ENCODE results near the gene PLXNC1. TPM values are rescaled to one million over a fixed set of nuclear protein-coding genes. Genes with fewer than 3 reads are reported as not detected.

Gene PLXNC1
- total RNA-seq, 1 experiment from 2014 or later = 0.66 TPM

GRCh38 chr12:94203181-94203546 lies 54.8 kb downstream of the PLXNC1 start:
- no peak for DNase-seq (ENCODE audit: low read depth)

DNA sequence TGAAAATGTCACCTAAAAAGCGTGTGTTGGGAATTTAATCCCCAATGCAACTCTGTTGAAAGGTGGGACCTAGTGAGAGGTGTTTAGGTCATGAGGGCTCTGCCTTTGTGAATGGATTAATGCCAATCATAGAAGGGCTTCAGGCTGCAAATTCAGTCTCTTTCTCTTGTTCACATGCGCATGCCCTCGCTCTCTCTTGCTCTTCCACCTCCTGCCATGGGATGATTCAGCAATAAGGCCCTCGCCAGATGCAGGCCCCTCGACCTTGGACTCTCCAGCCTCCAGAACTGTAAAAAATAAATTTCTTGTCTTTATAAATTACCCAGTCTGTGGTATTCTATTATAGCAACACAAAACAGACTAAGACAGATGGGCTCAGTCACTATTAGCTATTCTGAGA lies 55.4 kb downstream of the PLXNC1 start:
- no peak for DNase-seq (ENCODE audit: low read depth)

DNA sequence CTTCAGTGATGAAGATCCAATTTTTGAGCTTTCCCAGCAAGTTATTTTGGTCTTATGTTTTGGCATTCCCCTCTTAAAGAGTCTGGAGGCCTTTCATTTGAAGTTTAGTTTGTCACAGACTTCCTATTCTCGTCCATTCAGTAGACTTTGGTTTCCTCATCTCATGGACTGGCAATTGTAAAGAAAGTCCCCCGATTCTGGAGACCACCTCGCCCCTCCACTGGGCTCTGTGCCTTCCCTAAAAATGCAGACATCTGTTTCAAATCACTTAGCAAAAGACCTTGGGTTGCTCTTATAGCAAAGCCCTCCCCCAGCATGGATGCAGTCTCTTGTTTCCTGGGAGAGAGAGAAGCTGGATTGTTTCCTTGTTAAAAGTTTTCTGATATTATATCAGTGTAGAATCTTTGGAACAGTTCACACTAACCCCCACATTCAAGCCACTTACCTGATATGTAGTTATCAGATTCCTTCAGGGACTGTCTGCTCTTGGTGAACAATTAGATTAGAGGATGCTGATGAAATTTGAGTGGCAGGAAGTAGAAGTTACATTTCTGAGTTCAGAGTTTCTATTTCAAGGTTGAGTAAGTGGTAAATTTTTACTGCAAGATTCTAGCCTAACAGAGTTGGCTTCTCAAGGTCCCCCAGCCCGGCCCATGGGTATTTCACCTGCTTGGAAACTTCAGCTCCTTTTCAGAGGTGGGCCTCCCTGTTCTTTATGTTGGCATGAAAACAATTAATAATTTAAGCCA lies 56.3 kb downstream of the PLXNC1 start:
- DNase-seq (ENCODE audit: low read depth) = no peak

DNA sequence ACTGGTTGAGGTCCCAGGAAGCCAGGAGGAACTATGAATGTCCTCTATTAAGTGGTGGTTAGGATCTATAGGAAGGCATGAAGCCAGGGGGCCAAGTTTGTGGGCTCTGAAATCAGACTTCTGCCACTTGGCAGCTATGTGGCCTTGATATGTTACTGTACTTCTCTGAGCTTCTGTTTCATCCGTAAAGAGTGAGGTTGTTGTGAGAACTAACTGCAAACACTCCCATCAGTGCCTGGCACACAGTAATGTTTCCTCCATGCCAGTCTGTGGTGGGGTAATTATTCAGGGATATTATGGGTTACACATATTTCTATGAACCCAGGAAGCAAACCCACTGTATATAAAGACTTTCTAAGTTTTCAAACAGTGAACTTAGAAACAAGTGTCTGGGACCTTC lies 57.4 kb downstream of the PLXNC1 start:
- DNase-seq (ENCODE audit: low read depth) = no peak

- DNase-seq (ENCODE audit: low read depth) = no peak
These were observed 58.5 kb downstream of the PLXNC1 start for GRCh38 chr12:94206886-94207285.

DNA sequence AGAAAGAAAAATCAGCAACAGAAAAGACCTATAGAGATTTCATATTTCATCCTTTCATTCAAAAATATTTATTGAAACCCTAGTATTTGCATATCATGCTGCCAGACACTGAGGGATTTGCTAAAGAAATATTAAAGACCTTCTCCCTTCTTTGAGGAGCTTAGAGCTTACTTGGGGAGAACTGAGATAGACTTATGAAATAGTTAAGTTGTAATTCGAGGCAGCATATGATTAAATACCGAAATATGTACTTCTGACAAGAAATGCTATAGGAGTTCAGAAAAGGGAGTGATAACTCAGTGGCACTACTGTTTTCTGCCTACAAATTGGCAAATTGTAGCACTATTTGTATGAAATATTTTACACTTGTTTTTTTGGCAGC lies 59.1 kb downstream of the PLXNC1 start:
- DNase-seq (ENCODE audit: low read depth) = no peak

DNA sequence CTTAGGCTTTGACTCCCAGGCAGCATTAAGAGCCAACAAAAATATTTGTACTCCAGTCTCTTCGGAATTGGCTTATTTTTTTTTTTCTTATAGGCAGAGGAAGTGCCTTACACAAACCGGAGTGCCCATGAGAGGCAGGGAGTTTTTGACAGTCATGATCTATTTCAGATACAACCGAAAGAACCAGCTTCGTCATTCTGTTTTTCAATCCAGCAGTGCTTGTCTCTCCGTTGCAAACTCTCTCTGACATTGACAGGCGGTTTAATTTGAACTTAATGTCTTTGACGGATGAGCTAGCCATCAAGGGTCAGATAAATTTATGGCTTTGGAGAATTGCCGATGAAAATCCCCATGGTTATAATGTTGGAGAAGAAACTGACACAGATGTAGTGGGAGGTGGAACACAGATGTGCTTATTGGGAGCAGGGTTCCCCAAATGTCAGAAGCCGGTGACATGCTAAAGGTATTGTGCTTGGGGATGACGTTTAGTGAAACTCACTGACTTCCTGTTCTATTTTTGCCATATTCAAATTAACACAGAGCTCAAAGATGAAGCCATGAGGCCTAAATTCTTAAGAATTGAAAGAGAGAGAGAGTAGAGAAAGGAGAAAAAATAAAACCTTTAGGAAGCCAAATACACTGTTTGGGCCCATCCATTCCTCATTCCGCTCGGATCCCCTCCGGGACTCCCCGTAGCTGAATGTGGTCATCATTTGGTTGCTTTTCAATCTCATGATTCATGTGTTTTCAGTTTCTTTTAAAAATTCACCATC lies 59.7 kb downstream of the PLXNC1 start:
- DNase-seq (ENCODE audit: low read depth) = no peak

DNA sequence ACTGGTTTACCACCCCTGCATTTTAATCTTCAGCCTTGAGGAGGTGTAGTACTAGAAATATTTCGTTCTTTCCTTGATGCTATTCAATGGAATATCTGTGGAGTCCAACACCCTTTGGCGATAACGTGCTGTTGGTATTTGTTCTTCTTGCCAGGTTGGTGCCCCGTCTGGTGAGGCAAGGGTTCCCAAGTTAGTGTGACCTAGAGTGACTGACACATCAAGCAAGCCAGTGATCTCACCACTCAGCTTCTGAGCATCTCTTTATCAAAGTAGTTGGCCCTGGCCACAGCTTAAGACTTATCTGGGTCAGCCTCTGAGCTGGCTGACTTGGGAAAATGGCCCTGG lies 60.2 kb downstream of the PLXNC1 start:
- no peak for DNase-seq (ENCODE audit: low read depth)

GRCh38 chr12:94209240-94209639 lies 60.9 kb downstream of the PLXNC1 start:
- DNase-seq (ENCODE audit: low read depth) = no peak

- no peak for DNase-seq (ENCODE audit: low read depth)
These were observed 62.6 kb downstream of the PLXNC1 start for GRCh38 chr12:94211021-94211420.

DNA sequence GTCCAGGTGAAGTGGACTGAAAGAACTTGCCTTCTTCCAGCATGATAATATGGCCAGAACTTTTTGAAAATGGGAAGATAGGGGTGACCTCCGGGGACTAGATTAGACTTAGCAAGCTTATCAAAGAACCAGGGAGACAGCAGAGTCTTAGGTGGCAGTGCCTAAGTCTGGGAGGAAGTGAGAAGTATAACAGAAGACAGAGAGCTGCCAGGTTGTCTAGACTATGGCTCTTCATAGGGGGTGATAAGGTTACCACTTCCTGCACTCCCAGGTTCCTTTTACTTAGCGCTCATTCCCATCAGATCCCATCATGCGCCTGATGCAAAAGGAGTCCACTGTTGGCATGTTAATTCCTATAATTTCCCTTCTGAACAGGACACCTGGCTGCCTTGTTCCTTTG lies 69.9 kb downstream of the PLXNC1 start:
- no peak for DNase-seq (ENCODE audit: low read depth)

- no peak for DNase-seq (ENCODE audit: low read depth)
These were observed 71.4 kb downstream of the PLXNC1 start for GRCh38 chr12:94219622-94220302.

GRCh38 chr12:94220804-94221203 lies 72.4 kb downstream of the PLXNC1 start:
- DNase-seq (ENCODE audit: low read depth) = no peak

- no peak for DNase-seq (ENCODE audit: low read depth)
These were observed 74.1 kb downstream of the PLXNC1 start for GRCh38 chr12:94222351-94223084.

DNA sequence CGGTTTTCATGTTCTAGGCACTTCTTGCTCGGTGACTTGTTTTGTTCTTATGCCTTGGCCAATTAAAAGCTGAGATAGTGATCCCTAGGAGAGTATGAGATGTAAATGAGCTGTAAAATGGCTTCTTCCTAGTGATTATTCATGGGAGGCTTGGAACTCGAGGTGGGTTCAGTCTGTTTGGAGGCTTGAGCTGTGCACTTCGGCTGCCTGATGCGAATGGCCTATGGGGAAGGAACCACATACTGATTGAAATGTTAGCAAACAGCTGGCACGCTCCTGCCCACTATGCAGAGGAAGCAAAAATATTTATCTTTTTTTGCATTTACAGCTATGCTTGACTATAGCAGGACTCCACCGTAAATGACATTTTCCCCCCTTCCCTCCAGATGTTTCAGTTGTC lies 75.5 kb downstream of the PLXNC1 start:
- no peak for DNase-seq (ENCODE audit: low read depth)

DNA sequence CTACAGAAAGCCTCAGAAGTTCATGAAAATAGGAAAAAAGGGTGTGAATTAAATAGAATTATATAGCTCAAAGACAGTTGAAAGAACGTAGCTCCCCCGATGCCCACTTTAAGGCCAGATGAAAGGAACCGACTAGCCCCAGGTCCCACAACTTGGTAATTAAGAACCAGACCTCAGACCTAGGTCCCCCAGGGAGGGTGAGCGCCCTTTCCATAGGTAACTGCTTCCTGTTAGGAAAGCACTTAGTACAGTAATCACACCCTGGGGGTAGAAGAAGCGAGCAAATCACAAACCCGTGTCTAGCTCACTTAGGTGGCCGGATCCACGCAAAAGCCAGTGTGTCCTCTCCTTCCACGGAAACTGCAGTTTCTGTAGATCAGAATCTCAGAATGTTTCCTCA lies 77.1 kb downstream of the PLXNC1 start:
- no peak for DNase-seq (ENCODE audit: low read depth)

DNA sequence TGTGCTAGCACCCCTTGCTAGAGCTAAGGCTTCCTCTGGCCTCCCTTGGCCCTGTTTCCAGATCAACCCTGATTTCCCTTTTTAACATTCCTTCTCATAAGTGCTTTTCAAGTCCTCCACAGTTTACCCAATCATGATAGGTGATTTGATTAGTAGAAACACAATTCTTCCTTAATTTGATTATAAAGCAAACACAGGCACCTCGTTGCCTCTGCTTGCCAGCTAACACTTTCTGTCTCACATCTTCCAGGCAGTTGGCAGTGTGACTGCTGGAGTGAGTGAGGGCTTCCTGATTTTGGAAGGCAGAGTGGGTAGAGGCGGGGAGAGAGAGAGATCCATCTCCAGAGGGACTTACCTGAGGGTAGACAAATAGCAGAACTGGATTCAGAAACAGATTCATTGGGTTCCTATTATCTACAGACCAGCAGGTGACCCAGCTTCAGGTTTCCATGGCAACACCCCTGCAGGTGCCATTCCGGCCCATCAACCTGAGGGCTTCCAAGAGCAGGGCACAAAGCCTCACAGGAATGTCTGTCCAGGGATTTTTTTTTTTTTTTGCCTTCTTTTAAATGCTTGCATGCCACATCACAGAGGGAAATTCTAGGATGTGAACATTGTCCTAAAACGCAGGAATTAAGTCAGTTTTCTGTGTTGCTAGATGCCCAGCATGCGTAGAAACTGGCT lies 77.7 kb downstream of the PLXNC1 start:
- DNase-seq (ENCODE audit: low read depth) = no peak

- no peak for DNase-seq (ENCODE audit: low read depth)
These were observed 78.7 kb downstream of the PLXNC1 start for GRCh38 chr12:94227066-94227465.

DNA sequence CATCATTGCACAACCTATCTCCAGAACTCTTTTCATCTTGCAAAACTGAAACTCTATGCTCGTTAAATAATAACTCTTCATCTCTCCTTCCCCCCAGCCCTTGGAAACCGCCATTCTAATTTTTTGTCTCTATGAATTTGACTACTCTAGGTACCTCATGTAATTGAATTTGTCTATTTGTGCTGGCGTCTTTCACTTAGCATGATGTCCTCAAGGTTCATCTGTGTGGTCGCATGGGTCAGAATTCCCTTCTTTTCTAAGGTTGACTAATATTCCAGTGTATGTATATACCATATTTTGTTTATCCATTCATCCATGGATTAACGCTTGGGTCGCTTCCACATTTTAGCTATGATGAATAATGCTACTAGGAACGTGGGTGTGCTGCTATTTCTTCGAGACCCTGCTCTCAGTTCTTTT lies 80.1 kb downstream of the PLXNC1 start:
- DNase-seq (ENCODE audit: low read depth) = no peak

DNA sequence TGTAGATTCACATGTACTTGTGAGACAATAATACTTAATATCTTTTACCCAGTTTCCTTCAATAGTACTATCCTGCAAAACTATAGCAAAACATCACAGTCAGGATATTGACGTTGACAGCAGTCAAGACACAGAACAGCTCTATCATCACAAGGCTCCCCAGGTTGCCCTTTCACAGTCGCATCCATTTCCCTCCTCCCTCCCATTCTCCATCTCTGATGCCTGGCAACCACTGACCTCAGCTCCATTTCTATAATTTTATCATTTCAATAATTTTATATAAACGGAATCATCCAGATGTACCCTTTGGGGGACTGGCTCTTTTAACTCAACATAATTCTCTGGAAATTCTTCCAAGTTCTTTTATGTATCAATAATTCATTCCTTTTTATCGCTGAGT lies 81.5 kb downstream of the PLXNC1 start:
- DNase-seq (ENCODE audit: low read depth) = no peak

DNA sequence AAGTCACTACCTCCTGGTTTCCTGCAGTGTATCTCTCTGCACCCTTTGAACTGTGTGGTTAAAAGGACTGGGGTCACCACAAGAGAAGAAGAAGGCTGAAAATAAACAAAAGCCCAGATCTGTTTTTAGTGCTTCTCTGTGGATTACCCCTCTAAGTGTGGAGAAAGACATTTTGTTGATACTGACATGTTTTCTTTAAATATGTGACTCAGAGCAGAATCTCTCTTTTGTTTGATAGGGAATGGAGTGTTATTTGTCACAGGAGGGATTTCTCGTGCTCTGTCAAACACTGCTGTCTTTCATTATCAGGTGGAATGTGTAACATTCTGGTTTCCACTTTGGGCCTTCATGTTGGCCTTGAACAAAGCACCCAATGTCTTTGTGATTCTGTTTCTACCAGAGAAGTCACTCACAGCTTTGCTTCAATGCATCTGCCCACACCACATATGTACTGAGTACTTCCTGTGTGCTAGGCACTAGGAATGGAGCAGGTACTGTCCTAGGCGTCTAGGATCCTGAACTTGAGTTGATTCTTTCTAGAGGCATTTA lies 82.1 kb downstream of the PLXNC1 start:
- DNase-seq (ENCODE audit: low read depth) = peak; percentile 4
